GM12801 (cell line): ENCODE results near the gene ANKRD13B.

ENCODE experiments used
- TF ChIP-seq, protein P1 (sequence below): IDR thresholded peaks from one replicate; pipeline ENCODE4 v1.5.1; 2011; ENCODE audit warnings: control low read depth; ENCODE audit not compliant: insufficient read length; ENCODE audit errors: extremely low read depth

Gene ANKRD13B

DNA sequence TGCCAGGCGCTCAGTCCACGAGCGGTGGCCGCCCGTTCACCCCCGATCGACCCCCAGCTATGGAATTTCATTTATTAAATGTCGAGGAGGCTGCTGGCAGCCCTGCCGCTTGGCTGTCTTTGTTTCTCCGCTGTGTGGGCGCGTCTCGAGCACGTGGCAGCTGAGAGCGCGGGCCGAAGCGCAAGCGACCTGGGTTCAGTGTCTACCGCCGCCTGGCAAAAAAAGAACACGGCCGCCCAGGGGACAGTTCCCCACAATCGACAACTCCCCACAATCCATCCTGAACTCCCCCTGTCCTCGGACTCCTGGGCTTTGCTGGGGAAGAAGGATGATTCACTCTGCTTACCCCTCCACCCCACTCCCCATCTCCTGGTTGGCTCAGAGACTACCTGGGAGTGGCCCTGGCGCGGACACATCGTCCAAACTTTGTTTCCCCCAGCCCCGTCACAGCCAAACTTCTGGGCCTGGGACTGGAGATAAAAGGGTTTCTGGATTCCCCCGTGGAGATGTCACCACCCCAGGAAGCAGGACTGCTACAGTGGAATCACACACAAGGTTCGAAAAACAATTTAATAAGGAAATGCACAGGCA, 1.7 kb upstream of the ANKRD13B start:
- TF ChIP-seq, protein P1, sequence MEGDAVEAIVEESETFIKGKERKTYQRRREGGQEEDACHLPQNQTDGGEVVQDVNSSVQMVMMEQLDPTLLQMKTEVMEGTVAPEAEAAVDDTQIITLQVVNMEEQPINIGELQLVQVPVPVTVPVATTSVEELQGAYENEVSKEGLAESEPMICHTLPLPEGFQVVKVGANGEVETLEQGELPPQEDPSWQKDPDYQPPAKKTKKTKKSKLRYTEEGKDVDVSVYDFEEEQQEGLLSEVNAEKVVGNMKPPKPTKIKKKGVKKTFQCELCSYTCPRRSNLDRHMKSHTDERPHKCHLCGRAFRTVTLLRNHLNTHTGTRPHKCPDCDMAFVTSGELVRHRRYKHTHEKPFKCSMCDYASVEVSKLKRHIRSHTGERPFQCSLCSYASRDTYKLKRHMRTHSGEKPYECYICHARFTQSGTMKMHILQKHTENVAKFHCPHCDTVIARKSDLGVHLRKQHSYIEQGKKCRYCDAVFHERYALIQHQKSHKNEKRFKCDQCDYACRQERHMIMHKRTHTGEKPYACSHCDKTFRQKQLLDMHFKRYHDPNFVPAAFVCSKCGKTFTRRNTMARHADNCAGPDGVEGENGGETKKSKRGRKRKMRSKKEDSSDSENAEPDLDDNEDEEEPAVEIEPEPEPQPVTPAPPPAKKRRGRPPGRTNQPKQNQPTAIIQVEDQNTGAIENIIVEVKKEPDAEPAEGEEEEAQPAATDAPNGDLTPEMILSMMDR, result no peak

DNA sequence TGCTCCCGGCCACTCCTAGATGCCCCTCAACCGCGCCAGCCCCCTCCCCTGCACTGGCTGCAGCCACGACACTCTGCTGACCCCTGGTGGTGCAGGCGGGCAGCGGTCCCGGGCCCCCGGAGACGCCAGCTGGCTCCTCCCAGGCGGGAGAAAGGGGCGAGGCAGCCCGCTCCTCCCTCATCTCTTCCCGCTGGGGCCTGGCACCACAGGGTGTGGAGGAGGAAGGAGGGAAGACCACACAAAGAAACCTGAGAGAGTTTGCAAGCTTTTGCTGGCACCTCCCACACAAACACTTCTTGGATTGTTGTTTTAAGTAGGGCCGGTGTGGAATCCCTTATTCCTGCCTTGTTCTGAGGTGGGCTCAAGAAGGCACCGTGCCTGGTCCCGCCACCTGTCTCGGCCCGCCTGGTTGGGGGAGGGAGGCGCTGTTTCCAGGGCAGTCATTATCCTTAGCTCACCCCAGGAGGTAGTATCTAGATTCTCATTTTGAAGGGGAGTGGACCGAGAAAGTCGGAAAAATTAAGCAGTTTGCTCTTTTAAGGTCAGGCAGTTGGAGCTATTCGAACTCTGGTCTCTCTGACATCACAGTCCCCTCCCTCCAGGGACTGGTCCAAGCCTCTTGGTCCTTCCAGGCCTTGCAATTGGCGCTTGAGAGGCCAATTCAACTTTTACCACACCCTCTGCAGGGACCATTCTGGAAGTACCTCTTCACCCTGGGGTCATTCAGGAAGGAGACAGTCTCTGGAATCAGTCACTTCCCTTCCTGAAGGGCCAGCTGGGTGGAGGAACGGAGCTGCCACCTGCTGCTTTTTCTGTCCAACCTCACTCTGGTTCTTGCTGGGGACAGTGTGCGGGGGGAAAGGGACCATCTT, 959 bp upstream of the ANKRD13B start:
- TF ChIP-seq, protein P1, result no peak

DNA sequence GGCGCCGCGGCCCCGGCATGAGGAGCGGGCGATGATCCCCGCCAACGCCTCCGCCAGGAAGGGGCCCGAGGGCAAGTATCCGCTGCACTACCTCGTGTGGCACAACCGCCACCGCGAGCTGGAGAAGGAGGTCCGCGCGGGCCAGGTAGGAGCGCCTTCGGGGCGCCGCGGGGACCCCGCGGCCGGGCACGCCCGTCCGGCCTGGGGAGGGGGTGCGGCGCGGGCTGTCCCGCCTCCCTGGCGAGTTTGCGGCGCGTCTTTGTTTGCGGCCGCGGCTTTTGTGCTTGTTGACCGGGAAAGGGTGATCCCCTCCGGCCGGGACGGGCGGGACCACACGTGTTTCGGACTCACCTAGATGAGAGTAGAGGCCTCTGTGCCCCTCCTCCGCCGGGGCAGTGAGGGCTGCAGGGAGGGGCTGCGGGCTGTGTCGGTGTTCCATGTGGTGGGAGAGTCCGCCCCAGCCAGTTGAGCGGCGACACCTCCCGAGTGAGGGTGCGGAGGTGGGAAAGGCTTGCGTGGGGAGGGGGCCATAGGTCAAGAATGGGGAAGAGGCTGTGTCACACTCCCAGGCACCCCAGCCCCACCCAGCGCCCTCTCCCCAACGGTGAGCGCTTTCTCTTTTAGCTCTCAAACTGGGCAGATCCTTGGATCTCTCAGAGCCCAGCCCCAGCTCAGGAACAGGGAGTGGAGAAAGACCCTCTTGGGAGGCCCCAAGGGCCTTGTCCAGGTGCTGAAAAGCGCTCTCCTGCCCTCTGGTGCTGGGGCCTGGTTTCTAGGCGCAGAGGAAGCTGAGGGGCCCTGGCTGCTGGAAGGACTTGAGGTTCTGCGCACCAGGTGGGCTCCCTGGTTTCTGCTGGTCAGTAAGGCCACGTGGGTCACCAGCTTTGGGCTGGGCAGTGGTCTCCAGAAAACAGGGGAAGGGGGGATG, 923 bp downstream of the ANKRD13B start:
- TF ChIP-seq, protein P1, result no peak

DNA sequence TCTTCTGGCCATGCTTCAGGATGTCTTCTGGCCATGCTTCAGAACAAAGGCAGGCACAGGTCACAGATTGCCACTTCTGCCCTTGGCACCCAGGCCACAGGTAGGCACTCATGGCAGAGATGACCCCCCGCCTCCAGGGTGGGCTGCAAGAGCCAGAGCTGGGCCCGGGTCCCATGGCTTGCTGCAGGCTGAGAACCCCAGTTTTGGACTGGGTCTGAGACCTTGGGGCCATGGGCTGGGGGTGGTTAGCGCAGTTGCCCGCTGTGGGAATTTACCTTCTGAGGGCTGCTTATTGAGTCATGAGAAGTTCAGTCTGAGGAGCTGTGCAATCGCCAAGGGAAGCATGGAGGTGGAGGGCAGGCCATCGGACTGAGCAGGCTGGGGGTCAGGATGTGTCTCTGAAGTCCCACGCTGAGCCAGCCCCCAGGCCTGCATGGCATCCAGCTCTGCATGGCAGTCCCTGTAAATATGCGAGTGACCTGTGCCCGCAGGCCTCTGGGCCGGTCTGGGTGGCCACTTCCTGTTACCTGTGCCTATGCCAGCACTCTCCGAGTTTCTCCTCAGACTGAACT, 1.7 kb downstream of the ANKRD13B start:
- TF ChIP-seq, protein P1, result no peak

DNA sequence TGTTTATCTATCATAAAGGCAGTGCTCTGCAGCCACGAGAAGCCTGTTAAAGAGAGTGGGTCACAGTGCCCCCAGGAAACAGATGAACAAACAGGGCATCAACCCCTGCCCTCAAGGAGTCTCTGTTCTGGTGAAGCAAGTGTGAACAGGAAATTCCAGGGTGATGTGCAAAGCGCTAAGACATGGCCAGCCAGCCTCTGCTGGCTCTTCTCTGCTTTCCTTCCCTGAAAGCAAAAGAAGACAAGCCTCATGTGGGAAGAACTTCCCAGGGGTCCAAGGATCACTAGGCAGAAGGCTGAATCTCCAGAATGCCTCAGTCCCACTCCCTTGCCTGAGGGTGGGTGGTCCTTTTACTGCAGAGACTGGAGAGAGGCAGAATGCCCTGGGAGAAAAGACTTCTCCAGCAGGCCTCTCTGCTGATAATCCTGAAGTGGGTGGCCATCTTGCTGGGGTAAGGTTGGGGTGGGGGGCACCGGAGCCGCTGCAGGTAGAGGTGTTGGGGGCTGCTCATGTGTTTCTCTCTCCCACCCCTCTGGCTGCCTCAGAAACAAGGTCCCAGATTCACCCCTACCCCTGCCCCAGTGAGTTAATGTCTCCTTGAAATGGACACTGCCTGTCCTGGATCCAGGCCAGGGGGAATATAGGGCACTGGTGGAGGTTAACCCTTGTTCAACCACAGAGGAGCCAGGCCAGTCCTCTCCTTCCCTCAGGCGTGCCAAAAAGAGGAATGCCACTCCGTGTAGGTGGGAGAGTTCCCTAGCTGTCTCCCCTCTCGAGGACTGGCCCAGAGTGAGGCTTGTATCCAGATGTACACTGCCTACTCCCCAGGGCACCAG, 2.4 kb downstream of the ANKRD13B start:
- TF ChIP-seq, protein P1, result no peak

DNA sequence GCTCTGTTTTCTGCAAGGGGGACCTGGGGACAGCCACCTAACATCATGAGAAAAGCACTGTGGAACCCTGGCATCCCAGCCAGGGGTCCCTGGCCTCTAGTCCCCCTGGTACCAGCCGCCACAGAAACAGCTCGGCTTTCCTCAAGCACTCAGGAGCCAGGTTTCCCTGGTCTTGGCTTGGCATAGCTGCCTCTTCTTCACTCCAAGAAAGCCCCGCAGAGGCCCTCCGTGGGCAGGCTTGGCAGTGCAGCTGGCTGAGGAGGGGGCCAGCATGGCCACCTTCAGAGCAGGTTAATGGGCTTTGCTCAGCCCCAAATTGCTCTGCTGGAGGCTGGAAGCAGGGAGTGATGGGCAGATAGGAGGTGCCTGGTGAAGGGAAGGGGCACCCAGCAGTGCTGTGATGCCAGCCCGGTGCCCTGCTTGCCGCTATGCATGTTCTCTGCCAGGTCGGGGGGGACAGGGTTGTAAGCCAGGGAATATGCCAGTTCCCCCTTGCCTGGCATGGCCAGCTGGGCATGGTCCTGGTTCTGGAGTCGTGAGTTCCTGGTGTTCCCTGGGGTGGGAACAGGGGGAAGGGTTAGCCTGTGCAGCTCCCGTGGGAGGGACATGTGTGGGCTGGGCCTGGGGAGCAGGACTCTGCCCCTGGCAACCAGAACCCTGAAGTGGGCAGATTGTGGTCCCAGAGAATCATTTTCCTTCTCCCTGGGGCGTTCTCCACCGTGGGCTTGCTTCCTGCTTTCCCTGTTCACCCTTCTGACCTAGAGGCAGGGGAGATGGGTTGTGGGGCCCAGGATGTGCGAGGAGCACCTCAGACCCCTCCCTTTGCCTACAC, 3.2 kb downstream of the ANKRD13B start:
- TF ChIP-seq, protein P1, result no peak
